Keratinocyte (primary cell): ENCODE results near the gene FOXA2. TPM values are rescaled to one million over a fixed set of nuclear protein-coding genes. Genes with fewer than 3 reads are reported as not detected.

Source experiments
- DNase-seq: peaks from one replicate; pipeline ENCODE4 v3.0.0-alpha.2; 2011; ENCODE audit warnings: low read depth, missing footprints, low spot score
- FAIRE-seq: peaks from 2 replicates; lab custom pipeline; 2011; peaks lifted over from hg19 to GRCh38; lab: Jason Lieb, UNC
- H2AFZ ChIP-seq: 2 replicates; pipeline ENCODE4 v1.6.0; 2012; ENCODE audit warnings: low read length, control low read depth, inconsistent platforms; ENCODE audit not compliant: control insufficient read depth
- H3K27ac ChIP-seq: 2 replicates; pipeline ENCODE4 v1.5.1; 2011; ENCODE audit warnings: low read length; ENCODE audit not compliant: control insufficient read depth, insufficient read depth
- H3K27me3 ChIP-seq: 3 replicates; pipeline ENCODE4 v1.6.0; 2011; ENCODE audit warnings: low read length; ENCODE audit not compliant: control insufficient read depth, insufficient read depth; ENCODE audit errors: extremely low read depth
- H3K36me3 ChIP-seq, 2 experiments: 2 replicates in 1 of 2; 3 replicates in 1 of 2; pipeline ENCODE4 v1.5.1; 2011; ENCODE audit warnings: low read length in 2 of 2, mild to moderate bottlenecking in 1 of 2; ENCODE audit not compliant: control insufficient read depth in 2 of 2, insufficient read depth in 2 of 2; ENCODE audit errors: extremely low read depth in 1 of 2
- H3K4me1 ChIP-seq: 3 replicates; pipeline ENCODE4 v1.5.1; 2011; ENCODE audit warnings: low read length; ENCODE audit not compliant: control insufficient read depth, insufficient read depth; ENCODE audit errors: extremely low read depth
- H3K4me2 ChIP-seq: 3 replicates; pipeline ENCODE4 v1.6.0; 2011; ENCODE audit warnings: low read depth, low read length; ENCODE audit not compliant: control insufficient read depth, insufficient read depth; ENCODE audit errors: extremely low read depth
- H3K4me3 ChIP-seq, 3 experiments: fragments of 200-600 bp in 1 of 3; sonication (generic) in 1 of 3; 2 replicates in 2 of 3; 3 replicates in 1 of 3; pipeline ENCODE4 v1.5.1; 2011 to 2016; ENCODE audit warnings: low read length in 3 of 3, mild to moderate bottlenecking in 3 of 3, control low read depth in 2 of 3, inconsistent platforms in 1 of 3, low read depth in 1 of 3, mixed read lengths in 1 of 3, mixed run types in 1 of 3, moderate library complexity in 1 of 3; ENCODE audit not compliant: control insufficient read depth in 2 of 3, insufficient read depth in 2 of 3; ENCODE audit errors: extremely low read depth in 1 of 3
- H3K79me2 ChIP-seq: 2 replicates; pipeline ENCODE4 v1.6.0; 2012; ENCODE audit warnings: low read length; ENCODE audit not compliant: control insufficient read depth, insufficient read depth
- H3K9ac ChIP-seq: 3 replicates; pipeline ENCODE4 v1.6.0; 2011; ENCODE audit warnings: low read length; ENCODE audit not compliant: control insufficient read depth, insufficient read depth; ENCODE audit errors: extremely low read depth
- H3K9me1 ChIP-seq: 3 replicates; pipeline ENCODE4 v1.6.0; 2011; ENCODE audit warnings: low read length; ENCODE audit not compliant: control insufficient read depth, insufficient read depth; ENCODE audit errors: extremely low read depth
- H3K9me3 ChIP-seq: 2 replicates; pipeline ENCODE4 v1.5.1; 2012; ENCODE audit warnings: low read depth, low read length; ENCODE audit not compliant: control insufficient read depth
- H4K20me1 ChIP-seq: 3 replicates; pipeline ENCODE4 v1.6.0; 2011; ENCODE audit warnings: low read length; ENCODE audit not compliant: control insufficient read depth, insufficient read depth; ENCODE audit errors: extremely low read depth
- CTCF ChIP-seq, 3 experiments: IDR thresholded peaks in 1 of 3; conservative IDR thresholded peaks in 1 of 3; optimal IDR thresholded peaks in 1 of 3; 2 replicates in 2 of 3; 3 replicates in 1 of 3; pipeline versions ENCODE3 to v1.5.1; 2011; ENCODE audit warnings: low read length in 3 of 3, mild to moderate bottlenecking in 3 of 3, moderate library complexity in 2 of 3, control low read depth in 1 of 3, inconsistent platforms in 1 of 3; ENCODE audit not compliant: insufficient read depth in 2 of 3; ENCODE audit errors: extremely low read depth in 1 of 3
- EZH2 ChIP-seq: IDR thresholded peaks from one replicate; pipeline ENCODE4 v1.6.1; 2012; ENCODE audit warnings: inconsistent platforms, mild to moderate bottlenecking, low read length, moderate library complexity
- dilution Hi-C: fragments of 300-500 bp; cut with MboI; formaldehyde crosslinking; loops from one replicate; pipeline ENCODE4 v1.7.0; 2020; ENCODE audit warnings: low sequenced_read_pairs; ENCODE audit not compliant: extremely low pct_ligation_motif_present
- polyA plus RNA-seq, 5 experiments: library from polyadenylated mRNA; depleted of rRNA in 3 of 5; stranded (reverse) in 3 of 5; stranded (forward) in 1 of 5; unstranded in 1 of 5; fragments of >200 nt; gene quantifications; 1 replicate in 1 of 5; 2 replicates in 3 of 5; 3 replicates in 1 of 5; pipeline versions ENCODE4 v1.2.1 to v1.2.3, GENCODE V29; 2011 to 2012; ENCODE audit warnings: missing spikeins in 2 of 5, low read depth in 1 of 5, low replicate concordance in 1 of 5

Gene FOXA2
- polyA plus RNA-seq, 1 donor (not counting 4 experiments of a cell fraction or from before 2014, with no cell fraction given): 0.16 TPM

- H3K79me2 ChIP-seq: no peaks in the 10 kb centered on the region
- H3K4me3 ChIP-seq: no peak overlapping the region
- TF ChIP-seq CTCF (optimal IDR thresholded peaks at IDR 0.05 in 1 of 3, IDR thresholded peaks at IDR 0.05 in 1 of 3, conservative IDR thresholded peaks at IDR 0.05 in 1 of 3; ENCODE audit: extremely low read depth in 1 of 3, insufficient read depth in 2 of 3, low read length in 3 of 3): no peak
- TF ChIP-seq EZH2: no peak
- H4K20me1 ChIP-seq: no peaks in the 10 kb centered on the region
- no peak overlapping the region for H2AFZ ChIP-seq
- dilution Hi-C loops: no loop called here
- H3K4me1 ChIP-seq: no peaks in the 10 kb centered on the region
- FAIRE-seq: no peak
- no peak overlapping the region for H3K27ac ChIP-seq
- H3K27me3 ChIP-seq: no peaks in the 10 kb centered on the region
- DNase-seq: no peak
- H3K9ac ChIP-seq: no peak overlapping the region
- H3K9me1 ChIP-seq: no peaks in the 10 kb centered on the region
- H3K9me3 ChIP-seq: no peaks in the 10 kb centered on the region
- no peak overlapping the region for H3K4me2 ChIP-seq
- no peaks in the 10 kb centered on the region for H3K36me3 ChIP-seq
These were observed 27.3 kb upstream of the FOXA2 start for GRCh38 chr20:22611636-22612035.

- dilution Hi-C loops: no loop called here
- no peak for FAIRE-seq
These were observed 23.3 kb upstream of the FOXA2 start for GRCh38 chr20:22607695-22608094.

More at GRCh38 chr20:22607695-22608094, 23.3 kb upstream of the FOXA2 start:
- Histone ChIP-seq H3K9me3 (no peaks in the 10 kb centered on the region), H3K9me1 (no peaks in the 10 kb centered on the region), H3K4me3 (no peak overlapping the region), H3K27me3 (no peaks in the 10 kb centered on the region), H3K4me2 (no peak overlapping the region), H3K79me2 (no peaks in the 10 kb centered on the region), H3K4me1 (no peaks in the 10 kb centered on the region), H2AFZ (no peak overlapping the region), H3K27ac (no peak overlapping the region), H3K9ac (no peak overlapping the region), H3K36me3 (no peaks in the 10 kb centered on the region), H4K20me1 (no peaks in the 10 kb centered on the region)
- DNase-seq: no peak
- no peak for TF ChIP-seq EZH2
- TF ChIP-seq CTCF (optimal IDR thresholded peaks at IDR 0.05 in 1 of 3, IDR thresholded peaks at IDR 0.05 in 1 of 3, conservative IDR thresholded peaks at IDR 0.05 in 1 of 3; ENCODE audit: extremely low read depth in 1 of 3, insufficient read depth in 2 of 3, low read length in 3 of 3): no peak
